HepG2 (cell line): Measurements from ENCODE around the gene SPRED2. TPM values are rescaled to one million over a fixed set of nuclear protein-coding genes. Genes with fewer than 3 reads are reported as not detected.

Source experiments
- CBFB ChIP-seq: sonication (generic); formaldehyde crosslinking; IDR thresholded peaks from 2 replicates; pipeline ENCODE4 v1.4.0; 2020; ENCODE audit warnings: missing genetic modification reagents
- ERF ChIP-seq: IDR thresholded peaks from 2 replicates; pipeline ENCODE4 v1.6.1; 2018; ENCODE audit warnings: missing biosample characterization, missing genetic modification reagents
- HBP1 ChIP-seq: IDR thresholded peaks from 2 replicates; pipeline ENCODE4 v1.6.1; 2016; ENCODE audit warnings: low read depth, control low read depth
- HES4 ChIP-seq: sonication (generic); formaldehyde crosslinking; IDR thresholded peaks from 2 replicates; pipeline ENCODE4 v1.9.0; 2021; ENCODE audit warnings: mild to moderate bottlenecking, missing genetic modification reagents, borderline replicate concordance
- HMGXB4 ChIP-seq, 2 experiments: sonication (generic) in 1 of 2; formaldehyde crosslinking in 1 of 2; IDR thresholded peaks; 2 replicates each; pipeline versions ENCODE4 v1.4.0 to v1.6.1; 2018 to 2020; ENCODE audit warnings: missing genetic modification reagents in 2 of 2, borderline replicate concordance in 1 of 2, low read depth in 1 of 2, mild to moderate bottlenecking in 1 of 2, missing biosample characterization in 1 of 2
- HNF1A ChIP-seq, 2 experiments: sonication (generic) in 1 of 2; formaldehyde crosslinking in 1 of 2; IDR thresholded peaks; 2 replicates each; pipeline versions ENCODE4 v1.4.0 to v1.6.1; 2016 to 2020; ENCODE audit warnings: borderline replicate concordance in 1 of 2, low read depth in 1 of 2, mild to moderate bottlenecking in 1 of 2, missing genetic modification reagents in 1 of 2
- HNRNPH1 ChIP-seq: fragments of 200-400 bp; formaldehyde crosslinking; optimal IDR thresholded peaks from 2 replicates; pipeline ENCODE3; 2017; ENCODE audit warnings: mild to moderate bottlenecking, low read depth, low read length
- NR2C2 ChIP-seq: sonication (generic); formaldehyde crosslinking; IDR thresholded peaks from 2 replicates; pipeline ENCODE4 v1.4.0; 2020; ENCODE audit warnings: missing genetic modification reagents, mild to moderate bottlenecking, moderate library complexity, borderline replicate concordance
- THAP11 ChIP-seq: IDR thresholded peaks from 2 replicates; pipeline ENCODE4 v1.6.1; 2016; ENCODE audit warnings: missing biosample characterization, missing genetic modification reagents
- YY1 ChIP-seq: IDR thresholded peaks from 2 replicates; pipeline ENCODE4 v1.6.1; 2011; ENCODE audit warnings: low read length, low read depth, moderate library complexity, mild to moderate bottlenecking; ENCODE audit not compliant: insufficient read depth, insufficient replicate concordance
- ZBTB3 ChIP-seq: sonication (generic); formaldehyde crosslinking; IDR thresholded peaks from 2 replicates; pipeline ENCODE4 v1.4.0; 2020; ENCODE audit warnings: low read depth, mild to moderate bottlenecking, moderate library complexity, missing genetic modification reagents, borderline replicate concordance
- ZFP90 ChIP-seq: sonication (generic); formaldehyde crosslinking; IDR thresholded peaks from 2 replicates; pipeline ENCODE4 v1.8.0; 2022; ENCODE audit warnings: missing genetic modification reagents, mild to moderate bottlenecking, inconsistent platforms, borderline replicate concordance
- ZFY ChIP-seq: sonication (generic); formaldehyde crosslinking; IDR thresholded peaks from 2 replicates; pipeline ENCODE4 v1.4.0; 2020; ENCODE audit warnings: missing genetic modification reagents
- ZNF12 ChIP-seq: sonication (generic); formaldehyde crosslinking; IDR thresholded peaks from 2 replicates; pipeline ENCODE4 v1.5.0; 2020; ENCODE audit warnings: missing genetic modification reagents
- ZNF263 ChIP-seq: sonication (generic); formaldehyde crosslinking; IDR thresholded peaks from 2 replicates; pipeline ENCODE4 v1.4.0; 2020; ENCODE audit warnings: missing genetic modification reagents
- ZNF572 ChIP-seq: sonication (generic); formaldehyde crosslinking; IDR thresholded peaks from 2 replicates; pipeline ENCODE4 v1.5.1; 2020; ENCODE audit warnings: mild to moderate bottlenecking, missing genetic modification reagents
- ZNF709 ChIP-seq: sonication (generic); formaldehyde crosslinking; IDR thresholded peaks from 2 replicates; pipeline ENCODE4 v1.5.0; 2020; ENCODE audit warnings: mild to moderate bottlenecking, missing genetic modification reagents
- ZNF713 ChIP-seq: sonication (generic); formaldehyde crosslinking; IDR thresholded peaks from 2 replicates; pipeline ENCODE4 v1.4.0; 2020; ENCODE audit warnings: mild to moderate bottlenecking, missing genetic modification reagents
- ZNF724P ChIP-seq: sonication (generic); formaldehyde crosslinking; IDR thresholded peaks from 2 replicates; pipeline ENCODE4 v1.8.0; 2022; ENCODE audit warnings: missing genetic modification reagents, borderline replicate concordance
- ZSCAN21 ChIP-seq: sonication (generic); formaldehyde crosslinking; IDR thresholded peaks from 2 replicates; pipeline ENCODE4 v1.8.0; 2022; ENCODE audit warnings: mild to moderate bottlenecking, missing genetic modification reagents, moderate library complexity, borderline replicate concordance
- ZSCAN9 ChIP-seq: IDR thresholded peaks from 2 replicates; pipeline ENCODE4 v1.6.1; 2016; ENCODE audit warnings: borderline replicate concordance
- polyA plus RNA-seq, 8 experiments: library from polyadenylated mRNA; depleted of rRNA in 3 of 8; stranded (reverse) in 7 of 8; unstranded in 1 of 8; fragments of >200 nt; fragmentation: Illumina TruSeq in 4 of 8; extraction: Trizol in 4 of 8; gene quantifications; 2 replicates each; pipeline versions ENCODE4 v1.2.1 to v1.2.3, GENCODE V29; 2011 to 2016; ENCODE audit warnings: low read depth in 4 of 8, missing spikeins in 1 of 8, mixed read lengths in 1 of 8; ENCODE audit not compliant: insufficient read depth in 1 of 8
- total RNA-seq, 5 experiments: library from RNA; depleted of rRNA; stranded (reverse); fragments of >200 nt; fragmentation: Illumina TruSeq; extraction: Trizol; gene quantifications; 2 replicates each; pipeline ENCODE4 v1.2.3, GENCODE V29; 2016; ENCODE audit warnings: low read depth in 1 of 5

The SPRED2 gene
- total and polyA plus RNA-seq, 2 of the 13 experiments (the other 11 are each of a cell fraction or from before 2014, with no cell fraction given) = 13.0 to 37.0 TPM

DNA sequence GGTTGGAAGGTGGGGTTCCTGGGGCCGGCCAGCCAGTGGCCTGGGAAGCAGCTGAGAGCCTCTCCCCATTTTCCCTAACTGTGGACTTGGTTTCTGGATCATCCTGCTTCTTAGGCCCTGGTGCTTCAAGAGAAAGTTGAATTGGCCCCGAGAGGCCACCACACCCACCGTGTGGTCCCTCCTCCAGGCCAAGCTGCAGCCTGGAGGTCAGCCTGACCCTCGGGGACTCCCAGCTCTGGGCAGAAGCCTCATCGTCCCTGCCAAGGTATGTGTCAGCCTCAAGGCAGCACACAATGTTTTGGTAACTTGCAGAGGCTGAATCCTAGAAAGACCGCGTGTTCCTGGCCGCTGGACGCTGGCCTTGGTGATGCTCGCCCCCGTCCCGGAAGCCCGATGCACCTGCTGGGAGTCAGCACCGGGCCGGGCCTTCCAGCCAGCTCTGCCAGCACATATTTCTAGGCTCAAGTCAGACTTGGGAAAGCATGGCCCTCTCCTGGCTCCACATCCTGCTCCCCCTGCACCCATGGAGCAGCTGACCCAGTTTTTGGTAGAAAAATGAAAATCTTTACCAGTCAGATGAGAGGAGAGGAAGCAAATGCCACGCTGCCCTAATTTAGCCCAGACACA is 132.2 kb downstream of the SPRED2 start (continued):
- TF ChIP-seq HBP1 (CRISPR knock-in tag) = 0 out of 2 replicates have a peak, but pooled peaks have one; percentile 2
- no peak for TF ChIP-seq ZBTB3 (CRISPR knock-in tag)
- 0 out of 2 replicates have a peak, but pooled peaks have one; percentile 71 for TF ChIP-seq ZNF724P
- 0 out of 2 replicates have a peak, but pooled peaks have one; percentile 62 for TF ChIP-seq ZFP90
- 0 out of 2 replicates have a peak, but pooled peaks have one; percentile 42 for TF ChIP-seq ZNF12 (CRISPR knock-in tag)
- TF ChIP-seq ZNF713 (CRISPR knock-in tag) = 0 out of 2 replicates have a peak, but pooled peaks have one; percentile 39
- 0 out of 2 replicates have a peak, but pooled peaks have one; percentile 21 for TF ChIP-seq ZSCAN21
- TF ChIP-seq ZFY (CRISPR knock-in tag) = peak; percentile 32; the same call in 1 of the 2 replicates
- no peak for TF ChIP-seq HNRNPH1
- TF ChIP-seq NR2C2 = peak; percentile 24; the same call in 1 of the 2 replicates
- peak; percentile 28 to 33; a peak in 1 of 4 replicates for TF ChIP-seq HMGXB4 (CRISPR knock-in tag; IDR thresholded peaks at IDR 0.05; ENCODE audit: borderline replicate concordance in 1 of 2, low read depth in 1 of 2)
- TF ChIP-seq ZSCAN9 = peak; percentile 40; the same call in 1 of the 2 replicates
- peak; percentile 48; the same call in 1 of the 2 replicates for TF ChIP-seq THAP11 (CRISPR knock-in tag)
- peak; percentile 93; the same call in 1 of the 2 replicates for TF ChIP-seq ZNF572 (CRISPR knock-in tag)
- peak; percentile 58 for TF ChIP-seq CBFB (CRISPR knock-in tag)
- peak; percentile 11 for TF ChIP-seq YY1
- TF ChIP-seq ZNF709 (CRISPR knock-in tag) = peak; percentile 8; the same call in 1 of the 2 replicates
- TF ChIP-seq HNF1A (IDR thresholded peaks at IDR 0.05; ENCODE audit: low read depth) = no peak
- TF ChIP-seq HNF1A (CRISPR knock-in tag; IDR thresholded peaks at IDR 0.05; ENCODE audit: borderline replicate concordance) = no peak
- TF ChIP-seq HES4 (CRISPR knock-in tag) = no peak
- 0 out of 2 replicates have a peak, but pooled peaks have one; percentile 33 for TF ChIP-seq ERF (CRISPR knock-in tag)
- peak; percentile 57; the same call in 1 of the 2 replicates for TF ChIP-seq ZNF263 (CRISPR knock-in tag)
